ENCODE results near the gene FGFR3. TPM values are rescaled to one million over a fixed set of nuclear protein-coding genes. Genes with fewer than 3 reads are reported as not detected.

Gene FGFR3
- total and polyA plus RNA-seq, 10 of the 15 experiments (the other 5 are each of a cell fraction or from before 2014, with no cell fraction given), result 0.05 to 0.33 (median 0.18) TPM; not detected in 6

- H3K79me2 ChIP-seq (ENCODE audit: control insufficient read depth, insufficient read depth, low read length), result no peaks in the 10 kb centered on the region
- TF ChIP-seq TARDBP (IDR thresholded peaks at IDR 0.05; ENCODE audit: borderline replicate concordance), result no peak
- TF ChIP-seq SMC3 (IDR thresholded peaks at IDR 0.05; ENCODE audit: borderline replicate concordance, low read length), result no peak
- TF ChIP-seq CEBPB (IDR thresholded peaks at IDR 0.05; ENCODE audit: borderline replicate concordance in 1 of 2, low read depth in 2 of 2, low read length in 2 of 2), result no peak
- TF ChIP-seq ZNF24 (IDR thresholded peaks at IDR 0.05), result no peak
- TF ChIP-seq SREBF1 (IDR thresholded peaks at IDR 0.05; ENCODE audit: low read length), result no peak
- TF ChIP-seq WRNIP1 (IDR thresholded peaks at IDR 0.05; ENCODE audit: borderline replicate concordance, low read depth, low read length), result no peak
- TF ChIP-seq CBX3 (IDR thresholded peaks at IDR 0.05; ENCODE audit: borderline replicate concordance, low read depth), result no peak
- TF ChIP-seq ZNF274 (IDR thresholded peaks at IDR 0.05; ENCODE audit: insufficient read depth, insufficient read length), result no peak
- no peak for TF ChIP-seq SIN3A (IDR thresholded peaks at IDR 0.05; ENCODE audit: low read depth, low read length)
- TF ChIP-seq GABPA (IDR thresholded peaks at IDR 0.05; ENCODE audit: low read depth), result no peak
- TF ChIP-seq, protein P1, sequence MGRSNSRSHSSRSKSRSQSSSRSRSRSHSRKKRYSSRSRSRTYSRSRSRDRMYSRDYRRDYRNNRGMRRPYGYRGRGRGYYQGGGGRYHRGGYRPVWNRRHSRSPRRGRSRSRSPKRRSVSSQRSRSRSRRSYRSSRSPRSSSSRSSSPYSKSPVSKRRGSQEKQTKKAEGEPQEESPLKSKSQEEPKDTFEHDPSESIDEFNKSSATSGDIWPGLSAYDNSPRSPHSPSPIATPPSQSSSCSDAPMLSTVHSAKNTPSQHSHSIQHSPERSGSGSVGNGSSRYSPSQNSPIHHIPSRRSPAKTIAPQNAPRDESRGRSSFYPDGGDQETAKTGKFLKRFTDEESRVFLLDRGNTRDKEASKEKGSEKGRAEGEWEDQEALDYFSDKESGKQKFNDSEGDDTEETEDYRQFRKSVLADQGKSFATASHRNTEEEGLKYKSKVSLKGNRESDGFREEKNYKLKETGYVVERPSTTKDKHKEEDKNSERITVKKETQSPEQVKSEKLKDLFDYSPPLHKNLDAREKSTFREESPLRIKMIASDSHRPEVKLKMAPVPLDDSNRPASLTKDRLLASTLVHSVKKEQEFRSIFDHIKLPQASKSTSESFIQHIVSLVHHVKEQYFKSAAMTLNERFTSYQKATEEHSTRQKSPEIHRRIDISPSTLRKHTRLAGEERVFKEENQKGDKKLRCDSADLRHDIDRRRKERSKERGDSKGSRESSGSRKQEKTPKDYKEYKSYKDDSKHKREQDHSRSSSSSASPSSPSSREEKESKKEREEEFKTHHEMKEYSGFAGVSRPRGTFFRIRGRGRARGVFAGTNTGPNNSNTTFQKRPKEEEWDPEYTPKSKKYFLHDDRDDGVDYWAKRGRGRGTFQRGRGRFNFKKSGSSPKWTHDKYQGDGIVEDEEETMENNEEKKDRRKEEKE (IDR thresholded peaks at IDR 0.05), result no peak
- TF ChIP-seq HDAC6 (IDR thresholded peaks at IDR 0.05; ENCODE audit: unreplicated experiment), result no peak
- no peak for TF ChIP-seq YY1 (IDR thresholded peaks at IDR 0.05; ENCODE audit: low read depth, low read length)
- TF ChIP-seq ATF2 (IDR thresholded peaks at IDR 0.05; ENCODE audit: low read length), result no peak
- no peak for TF ChIP-seq POLR2AphosphoS2 (IDR thresholded peaks at IDR 0.05; ENCODE audit: low read depth, low read length)
- no peak for TF ChIP-seq SMARCA5 (IDR thresholded peaks at IDR 0.05)
- no peak for TF ChIP-seq EED (IDR thresholded peaks at IDR 0.05; ENCODE audit: low read depth)
- TF ChIP-seq, protein P2, sequence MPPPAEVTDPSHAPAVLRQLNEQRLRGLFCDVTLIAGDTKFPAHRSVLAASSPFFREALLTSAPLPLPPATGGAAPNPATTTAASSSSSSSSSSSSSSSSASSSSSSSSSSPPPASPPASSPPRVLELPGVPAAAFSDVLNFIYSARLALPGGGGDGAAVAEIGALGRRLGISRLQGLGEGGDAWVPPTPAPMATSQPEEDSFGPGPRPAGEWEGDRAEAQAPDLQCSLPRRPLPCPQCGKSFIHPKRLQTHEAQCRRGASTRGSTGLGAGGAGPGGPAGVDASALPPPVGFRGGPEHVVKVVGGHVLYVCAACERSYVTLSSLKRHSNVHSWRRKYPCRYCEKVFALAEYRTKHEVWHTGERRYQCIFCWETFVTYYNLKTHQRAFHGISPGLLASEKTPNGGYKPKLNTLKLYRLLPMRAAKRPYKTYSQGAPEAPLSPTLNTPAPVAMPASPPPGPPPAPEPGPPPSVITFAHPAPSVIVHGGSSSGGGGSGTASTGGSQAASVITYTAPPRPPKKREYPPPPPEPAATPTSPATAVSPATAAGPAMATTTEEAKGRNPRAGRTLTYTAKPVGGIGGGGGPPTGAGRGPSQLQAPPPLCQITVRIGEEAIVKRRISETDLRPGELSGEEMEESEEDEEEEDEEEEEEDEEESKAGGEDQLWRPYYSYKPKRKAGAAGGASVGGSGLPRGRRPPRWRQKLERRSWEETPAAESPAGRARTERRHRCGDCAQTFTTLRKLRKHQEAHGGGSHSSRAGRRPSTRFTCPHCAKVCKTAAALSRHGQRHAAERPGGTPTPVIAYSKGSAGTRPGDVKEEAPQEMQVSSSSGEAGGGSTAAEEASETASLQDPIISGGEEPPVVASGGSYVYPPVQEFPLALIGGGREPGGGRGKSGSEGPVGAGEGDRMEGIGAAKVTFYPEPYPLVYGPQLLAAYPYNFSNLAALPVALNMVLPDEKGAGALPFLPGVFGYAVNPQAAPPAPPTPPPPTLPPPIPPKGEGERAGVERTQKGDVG (CRISPR knock-in tag; IDR thresholded peaks at IDR 0.05), result no peak
- TF ChIP-seq ESRRA (IDR thresholded peaks at IDR 0.05; ENCODE audit: low read length), result no peak
- no peak overlapping the region for H3K27ac ChIP-seq (ENCODE audit: control insufficient read depth, insufficient read depth)
- no peaks in the 10 kb centered on the region for H3K27me3 ChIP-seq (replicated peaks in 1 of 2; ENCODE audit: control insufficient read depth in 2 of 2, insufficient read depth in 2 of 2, low read length in 1 of 2)
- CTCF ChIA-PET, result interaction anchor here (0.5 to 5.1 kb wide), 10 partner anchors 28 to 457 kb away, joined by 3 to 60 read pairs (median 4); no protein-coding TSS in a partner anchor
- H3K36me3 ChIP-seq (ENCODE audit: control insufficient read depth in 2 of 2, insufficient read depth in 2 of 2, low read length in 1 of 2), result peaks cover 0 to 12% of the 10 kb centered on the region in 2 experiments; a peak in 3 of 4 replicates
- no peak overlapping the region for H2AFZ ChIP-seq (ENCODE audit: control insufficient read depth, low read depth, low read length)
- FAIRE-seq, result no peak
- in situ Hi-C loops (cut with MboI) (no loop called here), intact Hi-C loops (cut with micrococcal nuclease; ENCODE audit: unreplicated experiment) (loop anchor here (5.0 kb wide), 1 partner anchor 440 kb away; no protein-coding TSS in a partner anchor)
- H3K4me3 ChIP-seq, result no peak overlapping the region
- no peak overlapping the region for H3K9ac ChIP-seq (ENCODE audit: control insufficient read depth, insufficient read depth, low read length)
- ATAC-seq, result no peak
- WGBS (ENCODE audit: insufficient coverage, insufficient replicate concordance, low lambda C conversion rate, missing lambda C conversion rate), result 61% methylated on average over 16 of the region's 16 CpGs
- no peak overlapping the region for H3K4me2 ChIP-seq (ENCODE audit: control insufficient read depth, insufficient read depth)
- SMC1A ChIA-PET (ENCODE audit: uncharacterized antibody, unreplicated experiment), result interaction anchor here (1.1 to 1.8 kb wide), 3 partner anchors 63 to 152 kb away, joined by 3 to 9 read pairs (median 7); no protein-coding TSS in a partner anchor
- H4K20me1 ChIP-seq (ENCODE audit: control insufficient read depth, insufficient read depth), result no peaks in the 10 kb centered on the region
- BruUV-seq (replicated peaks), result no TSS peak
- POLR2A ChIA-PET, result no interaction called here
- DNase-seq (ENCODE audit: low read depth, low spot score), result no peak
- RAD21 ChIA-PET (ENCODE audit: unreplicated experiment), result interaction anchor here (1.2 to 2.2 kb wide), 3 partner anchors 62 to 161 kb away, joined by 3 to 20 read pairs (median 12); no protein-coding TSS in a partner anchor
- H3K9me3 ChIP-seq (replicated peaks; ENCODE audit: control insufficient read depth, insufficient read depth, low read length), result no peaks in the 10 kb centered on the region
- H3K4me1 ChIP-seq (ENCODE audit: control insufficient read depth, insufficient read depth, low read length), result no peaks in the 10 kb centered on the region
Measured at GRCh38 chr4:1747603-1747967, 45.5 kb upstream of the FGFR3 start.
